ENCODE measurements around the gene KLF9.

KLF9 gene

GRCh38 chr9:70442328-70442848 lies 27.9 kb upstream of the KLF9 start:
- Histone ChIP-seq H3K9me3 (ENCODE audit: control insufficient read depth, insufficient read depth, low read length) (no peaks in the 10 kb centered on the region), H3K9ac (ENCODE audit: low read depth, low read length) (no peak overlapping the region), H3K4me1 (ENCODE audit: control insufficient read depth, insufficient read depth, low read length) (no peaks in the 10 kb centered on the region), H3K4me3 (ENCODE audit: low read depth, low read length) (no peak overlapping the region), H3K27me3 (ENCODE audit: control insufficient read depth, insufficient read depth, low read length) (no peaks in the 10 kb centered on the region), H3K27ac (ENCODE audit: low read depth, low read length) (no peak overlapping the region), H3K36me3 (ENCODE audit: control insufficient read depth, insufficient read depth, low read length) (no peaks in the 10 kb centered on the region)

DNA sequence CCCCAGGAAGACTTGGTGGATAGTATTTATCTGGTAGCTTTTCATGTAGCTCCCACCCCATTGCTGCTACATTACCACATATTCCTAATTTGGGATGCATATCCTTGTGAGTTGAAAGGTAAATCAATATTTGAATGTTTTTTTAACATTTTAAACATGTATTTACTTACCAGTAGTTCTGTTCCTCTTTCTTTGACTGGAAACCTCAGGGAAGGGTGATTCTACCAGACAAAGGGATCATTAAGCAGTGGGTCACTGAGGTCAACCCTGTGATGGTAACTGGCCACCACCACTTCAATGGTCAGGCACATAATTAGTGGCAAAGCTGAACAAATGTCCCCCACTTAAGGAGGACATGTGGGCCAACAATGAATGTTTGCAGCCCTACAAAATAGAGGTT lies 27.2 kb upstream of the KLF9 start:
- H3K4me1 ChIP-seq (ENCODE audit: control insufficient read depth, insufficient read depth, low read length): no peaks in the 10 kb centered on the region
- H3K9ac ChIP-seq (ENCODE audit: low read depth, low read length): no peak overlapping the region
- H3K9me3 ChIP-seq (ENCODE audit: control insufficient read depth, insufficient read depth, low read length): no peaks in the 10 kb centered on the region
- H3K4me3 ChIP-seq (ENCODE audit: low read depth, low read length): no peak overlapping the region
- no peaks in the 10 kb centered on the region for H3K36me3 ChIP-seq (ENCODE audit: control insufficient read depth, insufficient read depth, low read length)
- no peaks in the 10 kb centered on the region for H3K27me3 ChIP-seq (ENCODE audit: control insufficient read depth, insufficient read depth, low read length)
- no peak overlapping the region for H3K27ac ChIP-seq (ENCODE audit: low read depth, low read length)

DNA sequence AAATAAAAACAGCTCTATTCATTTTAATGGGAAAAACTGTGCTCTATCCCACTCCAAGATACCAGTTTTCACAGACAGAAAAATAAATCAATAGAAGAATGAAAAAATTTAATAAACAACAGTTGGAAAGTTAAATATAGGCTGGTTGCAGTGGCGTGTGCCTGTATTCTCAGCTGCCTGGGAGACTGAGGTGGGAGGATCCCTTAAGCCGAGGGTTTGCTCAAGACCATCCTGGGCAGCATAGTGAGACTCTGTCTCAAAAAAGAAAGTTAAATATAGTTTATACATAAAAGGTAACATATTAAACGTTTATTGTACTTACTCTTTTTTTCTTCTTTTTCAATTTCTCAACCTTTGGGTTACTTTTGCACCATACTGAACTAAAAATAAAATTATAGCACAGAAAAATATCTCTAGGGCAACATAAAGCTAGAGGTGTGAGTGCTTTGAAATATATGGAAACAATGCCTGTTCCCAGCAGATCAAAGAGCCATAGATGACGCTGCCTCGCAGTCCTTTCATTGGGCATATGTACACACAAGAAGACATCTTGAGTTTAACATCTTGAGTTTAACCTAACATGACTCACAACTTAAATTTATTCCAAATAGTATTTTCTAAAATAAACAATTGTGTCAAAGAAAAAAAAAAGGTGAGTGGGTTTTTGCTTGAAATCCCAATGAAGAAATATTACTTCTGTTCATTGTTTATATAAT lies 25.7 kb upstream of the KLF9 start:
- Histone ChIP-seq H3K9me3 (ENCODE audit: control insufficient read depth, insufficient read depth, low read length) (no peaks in the 10 kb centered on the region), H3K9ac (ENCODE audit: low read depth, low read length) (no peak overlapping the region), H3K27me3 (ENCODE audit: control insufficient read depth, insufficient read depth, low read length) (no peaks in the 10 kb centered on the region), H3K4me3 (ENCODE audit: low read depth, low read length) (no peak overlapping the region), H3K27ac (ENCODE audit: low read depth, low read length) (no peak overlapping the region), H3K36me3 (ENCODE audit: control insufficient read depth, insufficient read depth, low read length) (no peaks in the 10 kb centered on the region), H3K4me1 (ENCODE audit: control insufficient read depth, insufficient read depth, low read length) (no peaks in the 10 kb centered on the region)

DNA sequence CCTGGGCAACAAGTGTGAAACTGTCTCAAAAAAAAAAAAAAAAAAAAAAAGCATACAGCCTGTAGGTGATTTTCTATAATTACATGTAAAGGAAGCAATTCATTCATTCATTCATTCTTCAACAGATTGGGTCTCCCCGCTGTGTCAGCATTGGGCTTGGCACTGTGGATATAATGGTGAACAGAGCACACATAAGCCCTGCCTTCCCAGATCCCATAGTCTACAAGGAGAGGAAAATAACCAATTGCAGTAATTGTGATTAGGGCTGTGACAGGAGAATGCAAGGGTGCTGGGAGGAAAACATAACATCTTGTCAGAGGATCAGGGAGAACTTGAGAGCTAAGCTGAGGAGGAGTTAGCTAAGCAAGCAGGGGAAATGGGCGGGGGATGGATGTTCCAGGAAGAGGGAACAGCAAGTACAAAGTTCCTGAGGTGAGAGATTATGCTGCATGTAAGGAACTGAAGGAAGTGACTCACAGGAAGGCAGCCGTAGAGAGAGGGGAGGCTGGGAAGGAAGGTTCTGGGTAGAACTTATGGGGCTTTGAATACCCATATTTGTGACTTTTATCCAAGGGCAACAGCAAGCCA lies 24.0 kb upstream of the KLF9 start:
- Histone ChIP-seq H3K27me3 (ENCODE audit: control insufficient read depth, insufficient read depth, low read length) (no peaks in the 10 kb centered on the region), H3K27ac (ENCODE audit: low read depth, low read length) (no peak overlapping the region), H3K4me3 (ENCODE audit: low read depth, low read length) (no peak overlapping the region), H3K9me3 (ENCODE audit: control insufficient read depth, insufficient read depth, low read length) (no peaks in the 10 kb centered on the region), H3K36me3 (ENCODE audit: control insufficient read depth, insufficient read depth, low read length) (no peaks in the 10 kb centered on the region), H3K4me1 (ENCODE audit: control insufficient read depth, insufficient read depth, low read length) (no peaks in the 10 kb centered on the region), H3K9ac (ENCODE audit: low read depth, low read length) (no peak overlapping the region)

DNA sequence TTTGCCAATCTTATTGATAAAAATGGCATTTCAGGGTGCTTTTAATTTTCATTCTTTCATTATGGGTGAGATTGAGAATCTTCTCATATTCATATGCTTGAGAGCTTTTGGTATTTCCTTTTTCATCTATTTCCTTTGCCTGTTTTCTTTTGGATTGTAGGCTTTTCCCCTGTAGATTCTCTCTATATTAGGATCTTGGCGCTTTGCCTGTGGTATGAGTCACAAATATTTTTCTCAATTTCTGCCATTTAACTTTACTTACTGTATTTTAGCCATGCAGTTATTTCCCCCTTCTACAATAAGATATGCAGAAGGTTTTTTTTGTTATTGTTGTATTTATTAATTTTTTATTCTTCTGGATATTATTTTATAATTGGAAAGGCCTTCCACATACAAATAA lies 21.5 kb upstream of the KLF9 start:
- Histone ChIP-seq H3K9ac (ENCODE audit: low read depth, low read length) (no peak overlapping the region), H3K27me3 (ENCODE audit: control insufficient read depth, insufficient read depth, low read length) (no peaks in the 10 kb centered on the region), H3K4me3 (ENCODE audit: low read depth, low read length) (no peak overlapping the region), H3K36me3 (ENCODE audit: control insufficient read depth, insufficient read depth, low read length) (no peaks in the 10 kb centered on the region), H3K9me3 (ENCODE audit: control insufficient read depth, insufficient read depth, low read length) (no peaks in the 10 kb centered on the region), H3K4me1 (ENCODE audit: control insufficient read depth, insufficient read depth, low read length) (no peaks in the 10 kb centered on the region), H3K27ac (ENCODE audit: low read depth, low read length) (no peak overlapping the region)

DNA sequence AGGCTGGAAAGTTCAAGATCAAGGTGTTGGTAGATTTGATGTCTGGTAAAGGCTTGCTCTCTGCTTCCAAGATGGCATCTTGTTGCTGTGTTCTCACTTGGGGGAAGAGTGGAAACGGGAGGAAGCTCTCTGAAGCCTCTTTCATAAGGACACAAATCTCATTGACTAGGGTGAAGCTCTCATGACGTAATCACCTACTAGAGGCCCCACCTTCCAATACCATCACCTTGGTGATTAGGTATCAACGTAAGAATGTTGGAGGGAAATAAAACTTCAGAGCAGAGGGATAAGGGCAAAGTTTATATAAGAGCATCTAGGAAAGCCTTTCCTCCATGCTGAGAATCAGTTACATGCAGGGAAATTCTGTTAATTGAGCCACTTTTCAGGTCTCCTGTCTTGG lies 15.4 kb upstream of the KLF9 start:
- H3K27ac ChIP-seq (ENCODE audit: low read depth, low read length): no peak overlapping the region
- H3K4me1 ChIP-seq (ENCODE audit: control insufficient read depth, insufficient read depth, low read length): no peaks in the 10 kb centered on the region
- no peaks in the 10 kb centered on the region for H3K36me3 ChIP-seq (ENCODE audit: control insufficient read depth, insufficient read depth, low read length)
- H3K9me3 ChIP-seq (ENCODE audit: control insufficient read depth, insufficient read depth, low read length): no peaks in the 10 kb centered on the region
- H3K9ac ChIP-seq (ENCODE audit: low read depth, low read length): no peak overlapping the region
- H3K27me3 ChIP-seq (ENCODE audit: control insufficient read depth, insufficient read depth, low read length): no peaks in the 10 kb centered on the region
- H3K4me3 ChIP-seq (ENCODE audit: low read depth, low read length): no peak overlapping the region

- H3K4me1 ChIP-seq (ENCODE audit: control insufficient read depth, insufficient read depth, low read length): no peaks in the 10 kb centered on the region
- no peaks in the 10 kb centered on the region for H3K27me3 ChIP-seq (ENCODE audit: control insufficient read depth, insufficient read depth, low read length)
- no peak overlapping the region for H3K4me3 ChIP-seq (ENCODE audit: low read depth, low read length)
- H3K27ac ChIP-seq (ENCODE audit: low read depth, low read length): no peak overlapping the region
- no peak overlapping the region for H3K9ac ChIP-seq (ENCODE audit: low read depth, low read length)
- no peaks in the 10 kb centered on the region for H3K36me3 ChIP-seq (ENCODE audit: control insufficient read depth, insufficient read depth, low read length)
- H3K9me3 ChIP-seq (ENCODE audit: control insufficient read depth, insufficient read depth, low read length): no peaks in the 10 kb centered on the region
These were observed 14.3 kb upstream of the KLF9 start for GRCh38 chr9:70428781-70429180.

DNA sequence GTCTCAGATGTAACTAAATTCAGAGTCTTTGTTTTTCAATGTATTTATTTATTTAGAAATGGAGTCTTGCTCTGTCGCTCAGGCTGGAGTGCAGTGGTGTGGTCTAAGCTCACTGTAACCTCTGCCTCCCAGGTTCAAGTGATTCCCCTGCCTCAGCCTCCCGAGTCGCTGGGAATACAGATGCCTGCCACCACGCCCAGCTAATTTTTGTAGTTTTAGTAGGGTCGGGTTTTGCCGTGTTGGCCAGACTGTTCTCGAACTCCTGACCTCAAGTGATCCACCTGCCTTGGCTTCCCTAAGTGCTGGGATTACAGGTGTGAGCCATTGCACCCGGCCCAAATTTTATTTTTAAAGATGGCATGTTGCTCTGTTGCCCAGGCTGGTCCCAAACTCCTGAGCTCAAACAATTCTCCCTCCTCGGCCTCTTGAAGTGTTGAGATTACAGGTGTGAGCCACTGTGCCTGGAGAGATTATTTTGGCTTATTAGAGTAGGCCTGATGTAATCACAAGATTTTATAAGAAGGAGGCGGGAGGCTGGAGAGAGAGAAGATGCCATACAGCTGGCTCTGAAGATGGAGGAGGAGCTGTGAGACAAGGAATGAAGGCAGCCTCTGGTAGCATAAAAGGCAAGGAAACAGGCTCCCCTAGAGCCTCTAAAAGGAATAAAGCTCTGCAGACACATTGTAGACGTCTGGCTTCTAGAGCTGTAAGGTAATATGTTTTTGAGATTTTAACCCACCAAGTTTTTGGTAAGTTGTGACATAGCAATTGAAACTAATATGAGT lies 12.9 kb upstream of the KLF9 start:
- Histone ChIP-seq H3K36me3 (ENCODE audit: control insufficient read depth, insufficient read depth, low read length) (no peaks in the 10 kb centered on the region), H3K4me1 (ENCODE audit: control insufficient read depth, insufficient read depth, low read length) (no peaks in the 10 kb centered on the region), H3K27me3 (ENCODE audit: control insufficient read depth, insufficient read depth, low read length) (peaks cover 6% of the 10 kb centered on the region), H3K9me3 (ENCODE audit: control insufficient read depth, insufficient read depth, low read length) (no peaks in the 10 kb centered on the region), H3K9ac (ENCODE audit: low read depth, low read length) (no peak overlapping the region), H3K27ac (ENCODE audit: low read depth, low read length) (no peak overlapping the region), H3K4me3 (ENCODE audit: low read depth, low read length) (no peak overlapping the region)

GRCh38 chr9:70425192-70425591 lies 10.7 kb upstream of the KLF9 start:
- H3K9ac ChIP-seq (ENCODE audit: low read depth, low read length): no peak overlapping the region
- no peak overlapping the region for H3K27ac ChIP-seq (ENCODE audit: low read depth, low read length)
- no peaks in the 10 kb centered on the region for H3K9me3 ChIP-seq (ENCODE audit: control insufficient read depth, insufficient read depth, low read length)
- no peak overlapping the region for H3K4me3 ChIP-seq (ENCODE audit: low read depth, low read length)
- H3K36me3 ChIP-seq (ENCODE audit: control insufficient read depth, insufficient read depth, low read length): no peaks in the 10 kb centered on the region
- peaks cover 15% of the 10 kb centered on the region for H3K4me1 ChIP-seq (ENCODE audit: control insufficient read depth, insufficient read depth, low read length)
- peaks cover 14% of the 10 kb centered on the region for H3K27me3 ChIP-seq (ENCODE audit: control insufficient read depth, insufficient read depth, low read length)

GRCh38 chr9:70422371-70423043 lies 8.1 kb upstream of the KLF9 start:
- peaks cover 19% of the 10 kb centered on the region for H3K4me1 ChIP-seq (ENCODE audit: control insufficient read depth, insufficient read depth, low read length)
- H3K27me3 ChIP-seq (ENCODE audit: control insufficient read depth, insufficient read depth, low read length): peaks cover 14% of the 10 kb centered on the region
- H3K9me3 ChIP-seq (ENCODE audit: control insufficient read depth, insufficient read depth, low read length): no peaks in the 10 kb centered on the region
- no peak overlapping the region for H3K9ac ChIP-seq (ENCODE audit: low read depth, low read length)
- no peak overlapping the region for H3K4me3 ChIP-seq (ENCODE audit: low read depth, low read length)
- H3K27ac ChIP-seq (ENCODE audit: low read depth, low read length): no peak overlapping the region
- H3K36me3 ChIP-seq (ENCODE audit: control insufficient read depth, insufficient read depth, low read length): no peaks in the 10 kb centered on the region

Data from HUES48 (cell line).